Neural progenitor cell (in vitro differentiated cells): ENCODE measurements around the gene AGPAT1.

ENCODE experiments used
- CTCF ChIP-seq: fragments of 200-600 bp; sonication (generic); IDR thresholded peaks from 2 replicates; pipeline ENCODE4 v1.5.1; 2017; ENCODE audit warnings: antibody characterized with exemption, mild to moderate bottlenecking
- EZH2 ChIP-seq: fragments of 200-600 bp; sonication (generic); IDR thresholded peaks from 2 replicates; pipeline ENCODE4 v1.6.1; 2017; ENCODE audit warnings: antibody characterized with exemption, mild to moderate bottlenecking, moderate library complexity
- EZH2phosphoT487 ChIP-seq: fragments of 200-600 bp; sonication (generic); IDR thresholded peaks from 2 replicates; pipeline ENCODE4 v1.6.1; 2017; ENCODE audit warnings: antibody characterized with exemption

GRCh38 chr6:32181148-32181702, 5.3 kb upstream of the AGPAT1 start:
- TF ChIP-seq CTCF: no peak
- no peak for TF ChIP-seq EZH2phosphoT487
- no peak for TF ChIP-seq EZH2
